Stimulated activated naive CD4-positive, alpha-beta T cell treated with Interleukin-2 at 50 U/mL for 16 hours (primary cell): ENCODE results near the gene SETDB2.
A peak's percentile ranks its signal among the peaks of the same experiment; 100 is the strongest.

Experiments used
- DNase-seq: peaks from one replicate; lab custom pipeline; 2025; lab: John Stamatoyannopoulos, UW

The SETDB2 gene

GRCh38 chr13:49443704-49444523, at the start of gene SETDB2, which contains the start of gene CAB39L:
SETDB2 (plus strand) TSS chr13:49444274; CDS start chr13:49451894, 7,620 bp downstream.
CAB39L (minus strand) TSS chr13:49444064; CDS start chr13:49382910, 61,154 bp downstream.
- DNase-seq = peak; percentile 99

GRCh38 chr13:49395451-49395865, 48.6 kb upstream of the SETDB2 start:
- DNase-seq = no peak

- no peak for DNase-seq
These were observed 48.1 kb upstream of the SETDB2 start for GRCh38 chr13:49395878-49396380.

GRCh38 chr13:49399801-49400472, 44.1 kb upstream of the SETDB2 start:
- no peak for DNase-seq

GRCh38 chr13:49400755-49401659, 43.1 kb upstream of the SETDB2 start:
- DNase-seq = no peak

GRCh38 chr13:49403996-49404702, 39.9 kb upstream of the SETDB2 start:
- no peak for DNase-seq

GRCh38 chr13:49404703-49405020, 39.4 kb upstream of the SETDB2 start:
- DNase-seq = no peak

- DNase-seq = no peak
These were observed 37.0 kb upstream of the SETDB2 start for GRCh38 chr13:49407068-49407467.

- DNase-seq = no peak
These were observed 36.1 kb upstream of the SETDB2 start for GRCh38 chr13:49407936-49408335.

GRCh38 chr13:49409008-49409407, 35.1 kb upstream of the SETDB2 start:
- DNase-seq = no peak

GRCh38 chr13:49410006-49410405, 34.1 kb upstream of the SETDB2 start:
- DNase-seq = no peak

- no peak for DNase-seq
These were observed 33.6 kb upstream of the SETDB2 start for GRCh38 chr13:49410477-49410876.

GRCh38 chr13:49411353-49411752, 32.7 kb upstream of the SETDB2 start:
- DNase-seq = no peak

GRCh38 chr13:49412749-49413148, 31.3 kb upstream of the SETDB2 start:
- DNase-seq = no peak

GRCh38 chr13:49417161-49417560, 26.9 kb upstream of the SETDB2 start:
- DNase-seq = no peak

GRCh38 chr13:49418206-49418605, 25.9 kb upstream of the SETDB2 start:
- no peak for DNase-seq

GRCh38 chr13:49419276-49419675, 24.8 kb upstream of the SETDB2 start:
- no peak for DNase-seq

GRCh38 chr13:49421391-49421790, 22.7 kb upstream of the SETDB2 start:
- peak; percentile 5 for DNase-seq

GRCh38 chr13:49424011-49424560, 20.0 kb upstream of the SETDB2 start:
- DNase-seq = no peak

- DNase-seq = no peak
These were observed 15.9 kb upstream of the SETDB2 start for GRCh38 chr13:49428041-49428763.

GRCh38 chr13:49429121-49429520, 15.0 kb upstream of the SETDB2 start:
- DNase-seq = no peak
